AG09319 (cell line): ENCODE data around the gene FAM174B.

Source experiments
- DNase-seq: peaks from one replicate; pipeline ENCODE4 v3.0.0-alpha.2; 2010; ENCODE audit warnings: low read depth; ENCODE audit errors: extremely low read depth
- TF ChIP-seq, protein P1 (sequence below): IDR thresholded peaks from 2 replicates; pipeline ENCODE4 v1.5.1; 2011; ENCODE audit warnings: low read depth, mild to moderate bottlenecking, inconsistent platforms, low read length, moderate library complexity

FAM174B gene

DNA sequence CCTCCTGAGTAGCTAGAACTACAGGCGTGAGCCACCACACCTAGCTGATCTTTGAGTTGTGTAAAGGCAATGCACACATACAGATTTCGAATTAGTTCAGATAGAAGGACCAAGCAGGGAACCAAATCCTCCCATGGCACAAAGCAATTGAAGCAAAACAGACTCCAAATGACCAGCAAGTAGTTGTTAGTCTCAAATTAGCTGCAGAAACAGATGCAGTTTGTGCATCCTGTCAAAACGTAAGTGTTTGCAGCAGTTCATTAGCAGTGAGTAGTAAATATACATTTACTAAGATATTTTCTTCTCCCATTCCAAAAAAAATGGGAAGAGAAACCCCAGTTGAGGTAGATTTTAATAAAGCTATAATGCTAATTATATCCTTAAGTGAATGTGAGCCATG is 15.8 kb upstream of the FAM174B start:
- DNase-seq = no peak
- TF ChIP-seq, protein P1, sequence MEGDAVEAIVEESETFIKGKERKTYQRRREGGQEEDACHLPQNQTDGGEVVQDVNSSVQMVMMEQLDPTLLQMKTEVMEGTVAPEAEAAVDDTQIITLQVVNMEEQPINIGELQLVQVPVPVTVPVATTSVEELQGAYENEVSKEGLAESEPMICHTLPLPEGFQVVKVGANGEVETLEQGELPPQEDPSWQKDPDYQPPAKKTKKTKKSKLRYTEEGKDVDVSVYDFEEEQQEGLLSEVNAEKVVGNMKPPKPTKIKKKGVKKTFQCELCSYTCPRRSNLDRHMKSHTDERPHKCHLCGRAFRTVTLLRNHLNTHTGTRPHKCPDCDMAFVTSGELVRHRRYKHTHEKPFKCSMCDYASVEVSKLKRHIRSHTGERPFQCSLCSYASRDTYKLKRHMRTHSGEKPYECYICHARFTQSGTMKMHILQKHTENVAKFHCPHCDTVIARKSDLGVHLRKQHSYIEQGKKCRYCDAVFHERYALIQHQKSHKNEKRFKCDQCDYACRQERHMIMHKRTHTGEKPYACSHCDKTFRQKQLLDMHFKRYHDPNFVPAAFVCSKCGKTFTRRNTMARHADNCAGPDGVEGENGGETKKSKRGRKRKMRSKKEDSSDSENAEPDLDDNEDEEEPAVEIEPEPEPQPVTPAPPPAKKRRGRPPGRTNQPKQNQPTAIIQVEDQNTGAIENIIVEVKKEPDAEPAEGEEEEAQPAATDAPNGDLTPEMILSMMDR = no peak

DNA sequence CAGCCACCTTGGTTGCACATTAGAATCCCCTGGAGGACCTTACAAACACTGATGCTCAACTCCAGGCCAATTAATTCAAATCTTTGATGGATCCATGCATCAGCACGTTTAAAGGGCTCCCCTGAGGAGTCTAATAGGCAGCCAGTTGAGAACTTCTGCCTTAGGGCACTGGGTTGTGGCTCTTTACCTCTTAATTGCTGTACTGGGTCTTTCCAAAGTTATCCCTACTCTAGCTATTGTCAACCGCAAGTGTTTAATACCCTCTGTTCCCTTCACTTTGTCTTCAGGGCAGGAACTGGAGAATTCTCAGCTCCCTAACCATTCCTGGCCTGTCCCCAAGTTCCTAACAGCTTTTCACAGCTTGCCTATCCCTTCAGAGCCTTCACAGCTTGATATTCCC is 15.0 kb upstream of the FAM174B start:
- no peak for DNase-seq
- TF ChIP-seq, protein P1 = no peak

- DNase-seq = no peak
- TF ChIP-seq, protein P1 = no peak
Measured at GRCh38 chr15:92669432-92669831, 13.9 kb upstream of the FAM174B start.

GRCh38 chr15:92668620-92669019 is 13.0 kb upstream of the FAM174B start:
- no peak for DNase-seq
- TF ChIP-seq, protein P1 = no peak

- DNase-seq = no peak
- TF ChIP-seq, protein P1 = no peak
Measured at GRCh38 chr15:92667970-92668485, 12.5 kb upstream of the FAM174B start.

GRCh38 chr15:92667287-92667904 is 11.8 kb upstream of the FAM174B start:
- TF ChIP-seq, protein P1 = no peak
- DNase-seq = no peak

DNA sequence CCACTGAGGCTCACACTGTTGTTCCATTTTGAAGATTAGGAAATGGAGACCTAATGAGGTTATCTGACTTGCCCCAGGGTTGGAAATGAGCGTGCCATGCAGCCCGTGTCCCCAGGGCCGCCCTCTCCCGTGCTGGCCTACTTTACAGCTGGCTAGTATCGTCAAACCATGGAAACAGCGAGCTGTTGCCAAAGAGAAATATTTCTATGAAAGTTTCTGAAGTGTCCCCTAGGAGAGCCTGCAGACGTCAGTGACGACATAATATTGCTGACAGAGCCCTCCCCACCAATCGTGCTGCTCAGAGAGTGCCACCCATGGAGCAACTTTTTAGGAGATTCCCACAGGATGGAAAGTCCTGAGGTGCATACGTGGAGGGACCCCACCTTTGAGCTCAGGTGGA is 11.2 kb upstream of the FAM174B start:
- TF ChIP-seq, protein P1 = no peak
- DNase-seq = no peak
